IPS-18c (cell line): ENCODE results near the gene UQCRC1.
A peak's percentile ranks its signal among the peaks of the same experiment; 100 is the strongest.

Experiments
- H3K4me3 ChIP-seq: 2 replicates; pipeline ENCODE4 v1.7.0; 2013; ENCODE audit warnings: low read depth, mild to moderate bottlenecking, low read length, moderate library complexity; ENCODE audit not compliant: insufficient read depth
- H3K9me3 ChIP-seq: one replicate; pipeline ENCODE4 v1.6.1; 2013; ENCODE audit warnings: mild to moderate bottlenecking, low read length, moderate library complexity; ENCODE audit not compliant: control insufficient read depth, insufficient read depth

The UQCRC1 gene

DNA sequence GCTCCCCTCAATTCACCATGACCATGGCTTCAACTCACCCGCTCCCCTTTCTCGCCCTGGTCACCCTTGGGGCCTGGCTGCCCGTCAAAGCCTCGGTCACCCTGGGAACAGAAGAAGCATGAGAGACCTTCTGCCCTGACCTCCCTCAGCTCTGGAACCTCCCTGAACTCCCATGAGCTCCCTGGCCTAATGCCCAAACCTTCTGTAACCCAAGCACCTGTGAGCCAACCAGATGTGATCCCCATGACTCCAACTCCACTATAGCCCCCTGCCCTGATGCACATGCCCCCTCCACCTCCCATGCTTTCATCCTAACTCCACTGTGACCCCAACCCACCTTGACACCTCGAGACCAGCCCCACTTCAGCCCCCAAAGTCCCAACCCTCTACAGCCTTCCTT is 42.4 kb downstream of the UQCRC1 start:
- no peak overlapping the region for H3K4me3 ChIP-seq
- no peaks in the 10 kb centered on the region for H3K9me3 ChIP-seq

DNA sequence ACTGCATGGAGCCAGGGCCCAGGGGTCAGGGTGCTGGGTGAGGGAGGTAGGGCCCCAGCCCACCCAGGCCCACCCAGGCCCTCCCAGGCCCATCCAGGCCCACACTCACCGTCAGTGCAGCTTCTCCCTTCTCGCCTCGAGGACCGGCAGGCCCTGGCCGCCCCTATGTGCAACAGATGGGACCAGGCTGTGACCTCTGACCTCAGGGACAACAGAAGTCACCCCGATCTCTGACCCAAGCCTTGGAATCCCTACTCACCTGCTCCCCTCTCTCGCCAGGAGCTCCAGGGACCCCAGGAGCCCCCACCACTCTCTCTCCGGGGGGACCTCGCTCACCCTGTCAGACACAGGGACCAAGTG is 43.1 kb downstream of the UQCRC1 start:
- Histone ChIP-seq H3K4me3 (no peak overlapping the region), H3K9me3 (no peaks in the 10 kb centered on the region)

DNA sequence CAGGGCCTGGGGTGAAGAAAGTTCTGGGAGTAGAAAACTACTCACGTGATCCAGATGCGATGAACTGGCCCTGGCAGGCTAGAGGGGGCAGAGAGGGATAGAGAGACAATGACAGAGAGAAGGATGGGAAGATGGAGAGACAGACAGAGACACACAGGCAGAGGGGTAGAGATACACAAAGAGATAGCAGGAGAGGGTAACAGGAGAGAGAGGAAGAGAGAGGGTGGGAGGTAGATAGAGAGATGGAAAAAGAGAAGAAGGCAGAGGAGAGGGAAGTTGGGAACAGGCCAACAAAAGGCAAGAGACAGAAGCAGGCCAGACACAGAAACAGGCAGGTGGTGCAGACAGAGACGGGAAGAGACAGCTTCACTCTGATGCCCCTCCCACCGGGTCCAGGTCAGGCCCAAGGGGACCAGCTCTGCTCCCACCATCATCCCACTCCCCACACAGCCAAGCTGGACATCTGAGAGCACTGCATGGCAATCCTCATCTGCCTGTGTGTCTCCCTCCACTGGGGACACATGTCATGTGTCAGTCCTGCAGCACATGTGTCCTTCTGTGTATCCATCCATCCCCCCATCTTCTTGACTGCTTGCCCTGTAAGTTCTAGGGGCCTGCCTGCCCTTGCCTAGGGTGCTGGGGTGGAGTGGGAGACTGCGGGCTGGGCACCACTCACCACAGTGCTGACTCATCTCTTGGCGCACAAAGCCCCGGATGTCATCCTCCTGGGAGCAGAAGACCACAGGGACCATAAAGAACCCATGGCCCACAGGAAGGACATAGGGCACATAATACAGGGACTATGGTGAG is 43.6 kb downstream of the UQCRC1 start:
- Histone ChIP-seq H3K4me3 (no peak overlapping the region), H3K9me3 (no peaks in the 10 kb centered on the region)

DNA sequence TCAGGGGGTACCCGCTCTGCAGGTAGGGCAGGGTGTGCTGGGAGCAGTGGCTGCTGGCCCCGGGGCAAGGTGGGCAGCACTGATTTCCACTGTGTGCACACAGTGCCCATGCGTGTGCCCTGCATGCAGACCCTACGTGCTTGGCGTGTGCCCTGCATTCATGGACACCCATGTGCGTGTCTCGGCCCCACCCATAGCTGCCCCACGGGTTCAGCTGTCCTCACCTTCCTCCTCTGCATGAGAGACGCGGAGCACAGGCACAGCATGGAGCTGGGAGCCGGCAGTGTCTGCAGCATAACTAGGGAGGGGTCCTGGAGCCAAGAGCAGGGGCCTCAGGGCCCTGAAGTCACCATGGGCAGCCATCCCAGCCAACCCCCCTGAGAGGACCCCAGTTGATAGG is 44.3 kb downstream of the UQCRC1 start:
- no peak overlapping the region for H3K4me3 ChIP-seq
- H3K9me3 ChIP-seq, result no peaks in the 10 kb centered on the region

DNA sequence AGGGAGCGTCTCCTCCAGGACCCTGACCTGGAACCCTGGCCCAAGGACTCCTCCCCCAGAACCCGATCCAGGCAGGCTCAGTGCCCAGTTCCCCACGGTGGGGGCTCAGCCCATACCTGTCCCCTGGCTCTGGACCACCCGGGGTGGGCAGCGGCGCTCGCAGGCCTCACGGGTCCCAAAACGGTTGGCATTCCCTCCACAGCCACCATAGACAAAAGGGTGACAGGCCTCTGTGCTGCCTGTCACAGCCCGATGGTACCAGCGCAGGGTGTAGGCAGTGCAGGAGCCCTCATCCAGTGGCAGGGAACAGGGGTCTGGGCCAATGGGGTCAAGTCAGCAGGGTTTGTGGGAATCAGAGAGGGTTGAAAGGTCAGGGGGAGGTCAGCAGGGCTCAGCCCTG is 44.8 kb downstream of the UQCRC1 start:
- Histone ChIP-seq H3K9me3 (no peaks in the 10 kb centered on the region), H3K4me3 (no peak overlapping the region)

DNA sequence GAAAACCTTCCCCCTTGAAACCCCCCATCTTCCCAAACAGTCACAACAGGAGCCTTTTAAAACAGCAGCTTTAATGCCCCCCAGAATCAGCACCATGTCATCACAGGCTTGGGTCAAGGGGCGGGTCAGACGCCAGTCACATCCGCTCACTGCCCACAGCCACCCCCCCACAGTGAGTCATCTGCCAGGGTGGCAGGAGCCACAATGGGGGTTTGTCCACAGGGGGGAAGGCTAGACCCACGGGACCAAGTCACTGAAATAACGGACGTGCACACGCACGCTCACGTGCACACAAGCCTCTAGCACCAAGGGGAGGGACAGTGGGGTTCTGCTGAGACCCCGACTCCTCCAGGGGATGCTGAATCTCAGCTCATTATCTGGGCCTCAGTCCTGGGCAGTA is 45.4 kb downstream of the UQCRC1 start:
- H3K4me3 ChIP-seq, result no peak overlapping the region
- H3K9me3 ChIP-seq, result no peaks in the 10 kb centered on the region

DNA sequence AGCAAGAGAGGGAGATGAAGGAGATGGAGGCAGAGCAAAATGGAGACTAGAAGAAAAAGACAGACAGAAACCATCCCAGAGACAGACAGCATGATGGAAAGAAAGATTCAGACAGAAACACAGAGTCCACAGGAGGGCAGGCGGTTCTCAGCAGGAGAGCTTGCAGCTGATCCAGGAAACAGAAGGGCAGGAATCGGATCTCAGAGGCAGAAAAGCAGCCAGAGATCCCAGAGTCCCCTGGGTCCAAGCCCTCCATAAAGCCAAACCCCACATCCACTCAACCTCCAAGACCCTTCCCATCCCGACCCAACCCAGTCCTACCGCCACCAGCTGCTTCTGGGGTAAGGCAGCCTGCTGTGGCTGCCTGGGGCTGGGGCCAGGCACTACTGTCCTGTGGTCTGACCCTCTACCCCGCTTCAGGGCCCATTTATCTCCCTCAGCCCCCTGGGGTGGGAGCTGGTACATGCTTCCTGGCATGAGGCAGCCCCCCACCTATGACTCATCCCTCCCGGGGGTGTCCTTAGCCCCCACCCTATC is 46.0 kb downstream of the UQCRC1 start, which contains the start of gene UCN2:
Gene UCN2, minus strand, starts transcription at position 400 of the 537 bp plus-strand sequence. CDS start 657 bp downstream, outside the sequence.
- no peak within 1 kb of the TSS for H3K4me3 ChIP-seq
- no peaks in the 10 kb centered on the region for H3K9me3 ChIP-seq

DNA sequence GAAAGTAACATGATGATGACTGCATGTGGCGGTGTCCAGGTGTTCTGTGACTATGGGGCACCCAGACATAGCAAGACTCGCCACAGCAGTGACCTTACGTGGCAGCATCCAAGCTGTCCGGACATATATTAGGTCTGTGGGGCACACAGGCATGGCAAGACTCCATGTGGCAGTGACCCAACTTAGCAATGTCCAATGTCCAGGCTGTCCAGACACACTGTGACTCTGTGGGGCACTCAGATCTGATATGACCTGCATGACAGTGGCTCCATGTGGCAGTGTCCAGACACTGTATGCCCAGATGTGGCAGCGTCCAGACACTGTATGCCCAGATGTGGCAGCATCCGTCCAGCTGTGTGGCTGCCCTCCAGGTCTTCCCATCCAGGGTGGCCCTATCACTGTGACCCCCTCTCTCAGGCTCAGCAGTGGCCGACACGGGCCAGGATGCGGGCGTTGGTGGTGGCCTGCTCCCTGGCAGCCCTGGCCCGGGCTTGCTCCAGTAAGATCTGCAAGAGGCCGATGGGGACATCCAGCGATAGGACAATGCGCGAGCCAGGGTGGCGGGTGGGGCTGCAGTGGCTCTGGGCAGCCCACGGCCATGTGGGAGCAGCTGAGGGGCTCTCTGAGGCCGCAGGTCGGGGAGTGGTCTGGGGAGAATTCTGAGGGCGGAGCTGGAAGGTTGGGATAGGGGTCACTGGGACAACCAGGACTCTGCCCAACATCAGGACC is 46.9 kb downstream of the UQCRC1 start:
- Histone ChIP-seq H3K4me3 (no peak overlapping the region), H3K9me3 (no peaks in the 10 kb centered on the region)

DNA sequence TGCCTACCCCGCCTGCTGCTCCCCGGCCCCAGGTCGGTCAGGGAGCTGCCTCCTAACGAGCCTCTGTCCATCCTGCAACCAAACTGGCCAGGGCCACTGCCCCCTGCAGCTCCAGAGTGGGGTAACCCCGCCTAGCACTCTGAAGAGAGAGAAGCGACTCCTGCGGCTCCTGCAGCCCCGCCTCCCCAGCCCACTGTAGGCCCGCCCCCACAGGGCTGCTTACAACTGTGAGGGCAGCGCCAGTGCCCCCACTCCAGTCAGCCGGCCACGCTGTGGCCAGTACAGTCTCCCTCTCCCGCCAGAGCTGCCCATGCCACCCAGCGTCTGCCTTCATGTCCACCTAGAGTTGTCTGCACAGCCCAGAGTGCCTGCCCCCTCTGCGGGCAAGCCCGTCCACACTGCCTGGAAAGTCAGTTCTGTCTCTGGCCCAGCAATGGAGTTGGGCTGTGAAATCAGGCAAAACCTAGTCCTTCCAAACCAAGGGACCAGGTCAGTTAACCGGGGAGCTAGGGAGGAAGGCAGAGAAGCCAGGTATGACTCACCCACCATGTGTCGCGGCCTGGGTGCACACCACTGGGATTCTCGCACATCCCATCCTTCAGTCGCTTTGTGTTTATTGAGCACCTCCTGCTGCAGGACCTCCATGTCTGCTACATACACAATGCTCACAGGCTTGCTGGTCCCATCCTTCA is 48.3 kb downstream of the UQCRC1 start:
- H3K9me3 ChIP-seq, result no peaks in the 10 kb centered on the region
- H3K4me3 ChIP-seq, result peak overlapping the region; percentile 6; the same call in 1 of the 2 replicates

DNA sequence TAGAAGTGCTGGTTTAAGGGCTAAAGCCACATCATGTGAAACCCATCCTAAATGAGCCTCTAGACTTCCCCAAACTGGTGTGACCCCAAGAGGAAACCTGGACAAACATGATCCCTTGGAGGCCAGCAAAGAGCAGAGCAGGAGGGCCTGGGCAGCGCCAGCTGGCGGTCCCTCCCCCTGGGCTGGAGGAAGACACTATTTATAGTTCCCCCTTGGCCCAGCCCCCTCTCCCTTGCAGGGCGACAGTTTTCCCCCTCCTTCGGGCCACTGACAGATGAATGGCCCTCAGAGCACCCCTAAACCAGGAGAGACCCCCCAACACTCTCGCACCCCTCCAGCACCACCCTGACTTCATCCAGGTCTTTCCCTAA is 48.8 kb downstream of the UQCRC1 start:
- Histone ChIP-seq H3K9me3 (no peaks in the 10 kb centered on the region), H3K4me3 (peak overlapping the region; percentile 6; the same call in 1 of the 2 replicates)

DNA sequence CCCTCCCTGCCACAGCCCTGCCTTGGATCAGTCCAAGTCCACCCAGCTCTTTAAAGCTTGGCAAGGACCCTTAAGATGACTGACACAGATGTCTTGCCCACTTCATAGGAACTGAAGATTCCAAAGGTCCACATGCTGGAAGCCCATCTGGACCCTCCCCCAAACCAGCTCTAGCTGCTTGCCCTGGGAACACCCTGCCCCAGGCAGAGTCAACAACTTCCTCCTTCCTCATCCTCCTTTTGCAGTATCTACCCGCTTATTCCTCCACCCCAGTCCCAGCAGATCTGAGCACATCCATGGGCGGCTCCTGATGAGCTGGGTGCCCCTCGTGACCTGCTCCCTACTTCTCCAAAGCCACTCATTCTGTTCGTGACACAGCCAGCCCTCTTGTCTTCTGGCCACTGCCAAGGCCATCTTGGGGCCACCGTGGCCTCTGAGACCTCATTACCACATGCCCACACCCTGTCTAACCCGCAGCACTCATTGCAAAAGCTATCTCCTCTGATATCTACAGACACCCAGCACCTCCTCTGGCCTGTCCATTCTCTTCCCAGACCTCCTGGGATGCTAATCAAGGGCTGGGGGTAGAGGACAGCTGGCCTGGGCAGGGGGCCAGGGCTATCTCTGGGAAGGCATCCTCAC is 50.8 kb downstream of the UQCRC1 start:
- no peak overlapping the region; the same call in 1 of the 2 replicates for H3K4me3 ChIP-seq
- no peaks in the 10 kb centered on the region for H3K9me3 ChIP-seq

DNA sequence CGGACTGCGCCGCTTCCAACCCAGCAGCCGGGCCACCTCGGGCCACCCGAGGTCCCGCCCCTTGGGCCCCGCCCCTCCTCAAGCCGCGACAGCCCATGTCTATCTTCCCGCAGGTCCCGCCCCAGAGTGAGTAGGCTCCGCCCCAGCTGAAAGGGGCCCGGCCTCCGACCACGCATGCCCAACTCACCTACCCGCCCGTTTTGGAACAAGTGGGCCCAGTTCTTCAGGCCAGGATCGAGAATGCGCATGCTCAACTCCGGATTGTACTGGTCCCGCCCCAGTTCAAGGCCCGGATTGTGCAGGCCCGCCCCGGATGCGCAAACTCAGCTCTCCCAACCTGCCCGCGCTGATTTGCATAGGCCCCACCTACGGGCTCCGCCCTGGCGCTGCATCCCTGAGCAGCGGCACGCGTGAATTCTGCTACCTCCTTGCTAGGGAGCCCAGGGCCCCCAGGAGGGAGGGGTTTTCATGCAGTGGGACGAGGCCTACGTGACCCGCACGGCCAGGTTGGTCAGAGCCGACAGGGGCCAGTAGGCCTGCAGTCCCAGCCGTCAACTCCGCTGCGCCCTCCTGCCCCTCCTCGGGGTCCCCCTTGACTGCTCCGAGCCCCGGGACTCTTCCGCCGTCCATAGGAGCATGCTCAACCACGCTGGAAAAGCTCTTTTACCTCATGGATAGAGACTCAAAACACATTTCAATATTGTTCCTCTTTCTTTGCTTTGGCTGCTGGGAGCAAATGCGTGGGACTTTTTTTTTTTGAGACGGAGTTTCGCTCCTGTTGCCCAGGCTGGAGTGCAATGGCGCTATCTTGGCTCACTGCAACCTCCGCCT is 52.4 kb downstream of the UQCRC1 start, which contains the start of gene PFKFB4:
Gene PFKFB4, minus strand, starts transcription at position 8 of the 831 bp plus-strand sequence. CDS start 26 bp downstream, outside the sequence.
- H3K9me3 ChIP-seq, result no peaks in the 10 kb centered on the region

DNA sequence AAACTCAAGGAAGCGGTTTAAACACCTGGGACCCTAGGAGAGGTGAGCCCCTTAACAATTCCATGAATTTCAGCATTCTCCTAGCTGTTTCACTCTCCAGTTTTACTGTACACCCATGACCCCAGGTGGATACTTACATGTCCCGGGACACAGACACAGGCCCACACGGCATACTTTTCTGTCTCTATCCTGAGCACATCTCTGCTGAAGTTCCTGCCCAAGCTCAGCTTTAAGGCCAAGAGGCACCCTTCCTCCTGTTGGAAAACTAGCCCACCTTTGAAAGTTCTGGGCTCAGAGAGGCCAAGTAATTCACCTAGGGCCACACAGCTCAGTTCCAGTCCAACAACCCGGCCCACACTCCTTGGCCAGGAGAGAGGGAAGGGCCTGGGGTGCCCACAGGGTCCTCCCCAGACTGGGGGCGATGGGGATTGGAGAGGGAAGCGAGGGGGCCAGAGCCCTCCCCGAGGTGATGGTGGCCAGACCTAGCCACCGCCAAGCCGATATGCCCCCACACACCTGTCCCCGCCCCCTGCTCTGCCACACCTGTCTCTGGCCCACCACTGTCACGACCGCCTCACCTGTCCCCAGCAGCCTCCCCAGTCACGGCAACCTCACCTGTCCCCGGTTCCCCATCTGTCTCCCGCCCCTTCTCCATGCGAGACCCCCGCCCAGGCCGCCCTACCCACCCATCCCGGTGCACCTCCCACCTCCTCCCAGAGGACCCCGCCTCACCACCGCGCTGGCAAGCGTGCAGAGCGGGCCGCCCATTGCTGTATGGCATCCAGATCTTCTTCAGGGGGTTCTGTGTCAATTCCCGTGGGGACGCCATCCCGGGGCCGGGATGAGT is 53.3 kb downstream of the UQCRC1 start:
- peak overlapping the region; percentile 65 for H3K4me3 ChIP-seq
- no peaks in the 10 kb centered on the region for H3K9me3 ChIP-seq

More for the DNA sequence above, 52.4 kb downstream of the UQCRC1 start, which contains the start of gene PFKFB4:
- peak within 1 kb of the TSS; percentile 65 for H3K4me3 ChIP-seq

DNA sequence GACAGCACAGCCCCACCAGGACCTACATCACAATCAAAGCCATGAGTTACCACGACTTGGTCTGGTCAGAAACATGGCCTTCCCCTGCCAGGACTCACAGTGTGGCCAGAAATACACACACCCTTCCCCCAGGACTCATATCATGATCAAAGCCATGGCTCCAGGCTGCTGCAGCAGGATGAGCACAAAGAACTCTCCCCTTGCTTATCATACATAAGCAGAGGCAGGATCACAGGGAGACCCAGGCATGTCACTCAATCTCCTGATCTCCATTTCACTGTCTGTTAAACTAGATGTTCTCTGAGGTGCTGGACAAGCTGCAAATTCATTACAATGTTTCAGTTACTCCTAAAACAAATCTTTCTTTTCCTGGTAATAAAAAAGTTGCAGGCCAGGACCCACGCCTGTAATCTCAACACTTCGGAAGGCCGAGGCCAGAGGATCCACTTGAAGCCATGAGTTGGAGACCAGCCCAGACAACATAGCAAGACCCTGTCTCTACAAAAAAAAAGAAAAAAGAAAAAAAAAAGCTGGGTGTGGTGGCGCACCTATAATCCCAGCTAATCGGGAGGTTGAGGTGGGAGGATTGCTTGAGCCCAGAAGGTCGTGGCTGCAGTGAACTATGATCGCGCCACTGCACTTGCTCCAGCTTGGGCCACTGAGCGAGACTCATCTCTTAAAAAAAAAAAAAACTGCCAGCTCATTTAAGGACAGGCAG is 54.1 kb downstream of the UQCRC1 start:
- Histone ChIP-seq H3K9me3 (no peaks in the 10 kb centered on the region), H3K4me3 (no peak overlapping the region; the same call in 1 of the 2 replicates)
